HG03064 (cell line): ENCODE data around the gene LTF.
"Not testable (repeated sequence)": the region's sequence is repeated elsewhere in the genome, so short reads cannot be mapped to it uniquely, and the experiment has no call there.

ENCODE experiments used
- ATAC-seq: cut with Tn5 transposase; IDR thresholded peaks from one replicate; pipeline ENCODE4 v1.9.1; 2021; ENCODE audit warnings: low read depth; ENCODE audit not compliant: unreplicated experiment

Gene LTF

GRCh38 chr3:46416811-46417510, 47.7 kb downstream of the LTF start:
- no peak for ATAC-seq

GRCh38 chr3:46416125-46416810, 48.4 kb downstream of the LTF start:
- ATAC-seq: no peak

GRCh38 chr3:46414739-46415138, 50.0 kb downstream of the LTF start:
- ATAC-seq: no peak

DNA sequence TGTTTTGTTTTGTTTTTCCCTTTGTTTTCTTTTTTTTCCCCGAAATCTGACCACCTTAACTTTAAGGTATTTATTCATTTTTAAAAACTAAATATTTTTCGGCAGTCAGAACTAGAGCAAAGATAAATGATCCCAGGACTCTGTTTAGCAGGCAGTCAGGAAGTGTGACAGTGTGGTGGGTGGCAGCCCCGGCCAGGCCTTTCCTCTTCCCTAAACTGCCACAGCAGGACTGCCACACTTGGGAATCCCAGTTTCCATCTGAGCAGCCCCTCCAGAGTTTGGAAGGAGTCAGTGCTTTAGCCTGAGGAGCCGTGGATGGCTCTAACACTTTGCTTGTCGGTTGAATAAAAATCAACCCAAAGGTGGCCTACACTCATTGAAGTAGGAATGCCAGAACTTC, 50.8 kb downstream of the LTF start:
- ATAC-seq: no peak

DNA sequence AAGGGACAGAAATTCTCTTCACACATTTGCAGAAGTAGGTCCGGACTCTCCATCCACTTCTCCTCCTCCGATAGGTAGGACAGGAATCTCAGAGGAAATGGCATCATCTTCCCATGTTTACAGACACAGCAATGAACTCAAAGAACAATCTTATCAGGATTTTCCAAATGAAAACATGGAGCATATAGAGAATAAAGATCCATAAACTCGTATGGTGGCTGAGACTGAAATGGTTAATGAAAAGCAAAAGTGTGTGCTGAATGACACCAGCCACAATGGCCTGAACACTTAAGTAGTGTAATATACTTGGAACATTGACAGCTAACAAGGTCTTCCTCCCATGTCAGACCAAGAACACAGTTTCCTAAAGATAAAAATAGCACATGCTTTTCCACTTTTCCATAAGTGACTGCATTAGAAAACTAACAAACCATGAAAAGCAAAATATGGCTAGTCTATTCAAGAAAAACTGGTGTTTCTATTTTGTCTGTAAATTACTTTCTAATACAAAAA, 51.9 kb downstream of the LTF start:
- ATAC-seq: no peak

DNA sequence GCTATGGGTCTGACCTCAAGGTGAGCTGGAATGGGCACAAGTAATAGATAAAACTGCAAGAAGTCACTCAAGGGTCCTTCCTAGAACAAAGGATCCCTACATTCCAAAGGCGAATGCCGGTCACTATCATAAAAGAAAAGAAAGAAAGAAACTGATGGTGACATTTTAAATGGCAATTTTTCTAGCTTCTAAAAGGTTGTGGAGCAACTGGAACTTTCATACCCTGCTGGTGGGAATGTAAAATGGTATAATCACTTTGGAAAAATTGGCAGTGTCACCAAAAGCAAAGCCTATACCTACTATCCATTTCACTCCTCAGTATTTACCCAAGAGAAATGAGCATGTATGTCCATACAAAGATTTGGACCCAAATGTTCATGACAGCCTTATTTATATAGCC, 53.4 kb downstream of the LTF start:
- no peak for ATAC-seq

GRCh38 chr3:46410669-46411068, 54.0 kb downstream of the LTF start:
- no peak for ATAC-seq

- no peak for ATAC-seq
Measured at GRCh38 chr3:46409739-46410489, 54.8 kb downstream of the LTF start.

- ATAC-seq: no peak
Measured at GRCh38 chr3:46408853-46409252, 55.9 kb downstream of the LTF start.

GRCh38 chr3:46407970-46408369, 56.7 kb downstream of the LTF start:
- no peak for ATAC-seq

DNA sequence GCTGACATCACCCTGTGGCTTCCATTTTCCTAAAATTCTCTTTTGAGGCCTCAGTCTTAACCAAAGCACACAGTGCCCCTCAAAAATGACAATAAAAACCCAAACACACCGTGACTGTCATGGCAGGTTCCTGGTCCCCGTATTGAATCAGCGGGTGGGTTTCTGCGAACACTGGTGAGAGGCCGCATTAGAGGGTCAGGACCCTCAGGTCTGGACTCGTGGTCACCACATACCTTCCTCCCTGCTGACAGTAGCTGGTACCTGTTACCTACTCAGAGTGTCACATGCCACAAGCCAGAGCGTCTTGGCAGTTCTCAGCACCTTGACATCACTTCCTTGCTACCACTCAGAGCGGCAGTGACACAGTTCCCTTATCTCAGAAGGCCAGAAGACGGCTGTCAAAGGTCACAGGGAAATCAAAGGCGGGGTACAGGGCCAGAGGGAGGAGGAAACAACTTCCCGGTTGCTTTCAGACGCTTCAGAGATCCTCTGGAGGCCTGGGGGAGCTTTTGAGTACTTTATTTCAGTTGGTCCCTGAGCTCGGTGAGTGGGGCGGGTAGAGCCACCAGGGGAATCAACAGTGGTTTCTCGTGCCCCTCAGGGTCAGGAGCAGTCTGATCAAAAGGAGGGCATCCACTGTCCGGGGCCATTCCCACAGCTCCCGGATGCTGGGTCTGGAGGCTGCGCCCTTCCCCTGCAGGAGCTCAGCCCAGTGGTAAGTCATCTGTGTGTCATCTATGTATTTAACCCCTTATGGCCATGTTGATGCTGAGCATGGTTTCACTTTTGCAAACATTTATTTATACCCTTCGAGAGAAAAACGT, 57.7 kb downstream of the LTF start, which contains the start of the genes CCR5AS and CCRL2:
CCR5AS (minus strand) TSS at position 279 of the 824 bp plus-strand sequence.
CCRL2 (plus strand) TSS at position 472 of the 824 bp plus-strand sequence. CDS start 821 bp downstream, outside the sequence.
- no peak for ATAC-seq

DNA sequence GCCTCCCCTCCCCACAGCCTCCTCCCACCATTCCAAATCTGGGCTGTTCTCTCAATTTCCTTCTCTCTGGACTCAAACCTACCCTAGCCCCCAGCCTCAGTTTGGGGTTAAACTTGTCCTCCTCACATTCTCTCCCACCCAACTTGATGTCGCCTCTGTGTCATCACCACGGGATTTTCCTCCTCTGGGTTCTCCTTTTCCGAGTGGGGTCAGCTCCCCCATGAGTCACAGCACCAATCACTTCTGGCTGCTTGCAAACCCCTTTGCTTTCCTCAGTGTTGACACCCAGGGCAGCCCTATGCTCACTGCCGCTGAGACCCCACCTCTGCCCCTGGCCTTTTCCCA, 58.3 kb downstream of the LTF start:
- ATAC-seq: no peak

- no peak for ATAC-seq
Measured at GRCh38 chr3:46405301-46406019, 59.2 kb downstream of the LTF start.

DNA sequence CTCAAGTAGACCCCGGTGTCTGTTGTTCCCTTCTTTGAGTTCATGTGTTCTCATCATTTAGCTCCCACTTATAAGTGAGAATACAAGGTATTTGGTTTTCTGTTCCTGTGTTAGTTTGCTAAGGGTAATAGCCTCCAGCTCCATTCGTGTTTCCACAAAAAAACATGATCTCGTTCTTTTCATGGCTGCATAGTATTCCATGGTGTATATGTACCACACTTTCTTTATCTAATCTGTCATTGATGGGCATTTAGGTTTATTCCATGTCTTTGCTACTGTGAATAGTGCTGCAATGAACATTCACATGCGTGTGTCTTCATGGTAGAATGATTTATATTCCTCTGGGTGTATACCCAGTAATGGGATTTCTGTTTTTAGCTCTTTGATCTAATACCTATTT, 61.8 kb downstream of the LTF start:
- not testable (repeated sequence) for ATAC-seq

DNA sequence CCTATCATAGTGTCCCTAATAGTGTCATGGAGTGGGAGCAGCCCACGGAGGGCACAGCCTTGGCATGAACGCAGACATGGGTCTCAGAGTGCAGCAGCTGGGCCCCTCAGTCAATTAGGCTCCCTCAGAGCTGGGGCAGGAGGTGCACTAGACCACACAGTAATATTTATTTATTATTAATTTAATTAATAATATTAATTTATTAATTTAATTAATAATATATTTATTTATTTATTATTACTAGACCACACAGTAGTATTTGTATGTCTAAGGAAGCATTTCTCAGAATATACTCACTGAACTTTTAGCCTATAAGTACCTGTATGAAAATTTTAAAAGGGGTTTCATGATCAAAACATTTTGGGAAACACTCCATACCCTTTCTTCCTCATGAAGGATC, 63.1 kb downstream of the LTF start:
- no peak for ATAC-seq

DNA sequence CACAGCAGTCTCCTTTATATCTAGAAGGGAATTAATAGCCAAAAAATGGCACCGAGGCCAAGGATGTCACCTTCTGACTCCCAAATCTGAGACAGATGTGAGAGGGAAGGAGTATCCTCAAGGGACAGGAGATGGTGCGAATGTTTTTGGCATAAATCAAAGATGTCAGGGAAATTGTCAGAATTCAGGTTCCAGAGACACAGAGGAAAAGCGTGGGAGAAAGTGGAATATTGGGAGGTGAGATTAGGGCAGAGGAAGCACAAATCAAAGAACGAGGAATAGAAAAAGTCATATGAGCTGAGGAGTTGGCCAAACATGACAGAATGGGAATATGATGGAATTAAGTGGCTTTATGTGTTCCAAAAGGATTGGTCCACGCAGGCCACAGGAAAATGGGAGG, 63.9 kb downstream of the LTF start:
- ATAC-seq: no peak

- no peak for ATAC-seq
Measured at GRCh38 chr3:46400000-46400734, 64.5 kb downstream of the LTF start.

- no peak for ATAC-seq
Measured at GRCh38 chr3:46399557-46399956, 65.1 kb downstream of the LTF start.

- no peak for ATAC-seq
Measured at GRCh38 chr3:46399098-46399497, 65.6 kb downstream of the LTF start.
